NCI-H1092 treated with DMSO at 0.1 percent for 48 hours (cell line): ENCODE results near the gene CSNK1A1L.
"Not testable (repeated sequence)": the region's sequence is repeated elsewhere in the genome, so short reads cannot be mapped to it uniquely, and the experiment has no call there.

Source experiments
- DNase-seq: peaks from one replicate; lab custom pipeline; 2025; lab: John Stamatoyannopoulos, UW

CSNK1A1L gene

GRCh38 chr13:37058910-37059847 is 46.3 kb downstream of the CSNK1A1L start, which contains the start of gene SUPT20H:
Gene SUPT20H, minus strand, starts transcription at chr13:37059688. Its CDS starts 8,198 bp downstream, at chr13:37051490.
- DNase-seq: peak; percentile 85

GRCh38 chr13:37056228-37056627 is 49.2 kb downstream of the CSNK1A1L start:
- DNase-seq: not testable (repeated sequence)
